ENCODE data around the gene BSCL2. TPM values are rescaled to one million over a fixed set of nuclear protein-coding genes. Genes with fewer than 3 reads are reported as not detected.

The BSCL2 gene
- total RNA-seq, 1 donor from 2014 or later: 34.6 TPM

GRCh38 chr11:62726915-62727164 is 19.6 kb upstream of the BSCL2 start:
- no peak overlapping the region for H2AFZ ChIP-seq (replicated peaks)
- peak overlapping the region; percentile 85 for H3K9ac ChIP-seq
- peaks cover 55% of the 10 kb centered on the region for H3K4me1 Mint-ChIP-seq
- peaks cover 86% of the 10 kb centered on the region for H3K79me2 ChIP-seq (ENCODE audit: low read depth)
- H3K27ac ChIP-seq: peak overlapping the region; percentile 96
- peak overlapping the region; percentile 93 for H3K4me3 Mint-ChIP-seq
- H4K20me1 ChIP-seq (ENCODE audit: low read depth): peaks cover 54% of the 10 kb centered on the region
- H3K36me3 ChIP-seq: peaks cover 21% of the 10 kb centered on the region
- no peaks in the 10 kb centered on the region for H3K9me3 Mint-ChIP-seq
- DNase-seq (ENCODE audit: low spot score): no peak
- H3K27ac Mint-ChIP-seq: no peak overlapping the region
- TF ChIP-seq EZH2 (IDR thresholded peaks at IDR 0.05) (no peak), EZH2phosphoT487 (IDR thresholded peaks at IDR 0.05) (no peak), CTCF (IDR thresholded peaks at IDR 0.05) (peak; percentile 11)
- peak overlapping the region; percentile 79 for H3K4me3 ChIP-seq
- H3K9me3 ChIP-seq (ENCODE audit: low read depth): no peaks in the 10 kb centered on the region
- H3K4me1 ChIP-seq: peaks cover 18% of the 10 kb centered on the region
- peaks cover 31% of the 10 kb centered on the region for H3K36me3 Mint-ChIP-seq
- peaks cover 12% of the 10 kb centered on the region for H3K27me3 Mint-ChIP-seq (ENCODE audit: insufficient read depth, low read depth)
- H3K4me2 ChIP-seq: peak overlapping the region; percentile 95
- H3K27me3 ChIP-seq: no peaks in the 10 kb centered on the region
- peaks cover 58% of the 10 kb centered on the region for H3F3A ChIP-seq (ENCODE audit: low read depth)

- Histone ChIP-seq H3K4me3 (peak overlapping the region; percentile 79), H3K27ac (peak overlapping the region; percentile 96), H4K20me1 (ENCODE audit: low read depth) (peaks cover 54% of the 10 kb centered on the region), H3F3A (ENCODE audit: low read depth) (peaks cover 63% of the 10 kb centered on the region), H3K79me2 (ENCODE audit: low read depth) (peaks cover 86% of the 10 kb centered on the region), H3K4me1 (peaks cover 18% of the 10 kb centered on the region), H3K36me3 (peaks cover 26% of the 10 kb centered on the region), H3K4me2 (peak overlapping the region; percentile 95), H2AFZ (replicated peaks) (no peak overlapping the region), H3K9ac (peak overlapping the region; percentile 85), H3K27me3 (no peaks in the 10 kb centered on the region), H3K9me3 (ENCODE audit: low read depth) (no peaks in the 10 kb centered on the region)
- Mint-ChIP-seq H3K4me3 (peak overlapping the region; percentile 93), H3K4me1 (peaks cover 57% of the 10 kb centered on the region), H3K27me3 (ENCODE audit: insufficient read depth, low read depth) (peaks cover 12% of the 10 kb centered on the region), H3K36me3 (peaks cover 36% of the 10 kb centered on the region), H3K9me3 (no peaks in the 10 kb centered on the region), H3K27ac (peak overlapping the region; percentile 59)
- no peak for DNase-seq (ENCODE audit: low spot score)
- TF ChIP-seq EZH2 (IDR thresholded peaks at IDR 0.05): no peak
- no peak for TF ChIP-seq EZH2phosphoT487 (IDR thresholded peaks at IDR 0.05)
- TF ChIP-seq CTCF (IDR thresholded peaks at IDR 0.05): no peak
Observed at GRCh38 chr11:62726156-62726914, 19.1 kb upstream of the BSCL2 start.

GRCh38 chr11:62725646-62726045 is 18.4 kb upstream of the BSCL2 start:
- H3K36me3 ChIP-seq: peaks cover 32% of the 10 kb centered on the region
- Mint-ChIP-seq H3K4me3 (peak overlapping the region; percentile 93), H3K27me3 (ENCODE audit: insufficient read depth, low read depth) (peaks cover 12% of the 10 kb centered on the region), H3K9me3 (no peaks in the 10 kb centered on the region), H3K4me1 (peaks cover 54% of the 10 kb centered on the region), H3K36me3 (peaks cover 42% of the 10 kb centered on the region), H3K27ac (peak overlapping the region; percentile 59)
- peak overlapping the region; percentile 96 for H3K27ac ChIP-seq
- H3K27me3 ChIP-seq: no peaks in the 10 kb centered on the region
- H3K9me3 ChIP-seq (ENCODE audit: low read depth): no peaks in the 10 kb centered on the region
- peaks cover 86% of the 10 kb centered on the region for H3K79me2 ChIP-seq (ENCODE audit: low read depth)
- TF ChIP-seq EZH2 (IDR thresholded peaks at IDR 0.05) (no peak), EZH2phosphoT487 (IDR thresholded peaks at IDR 0.05) (no peak)
- peaks cover 68% of the 10 kb centered on the region for H3F3A ChIP-seq (ENCODE audit: low read depth)
- H3K4me3 ChIP-seq: peak overlapping the region; percentile 79
- H4K20me1 ChIP-seq (ENCODE audit: low read depth): peaks cover 54% of the 10 kb centered on the region
- H3K9ac ChIP-seq: peak overlapping the region; percentile 85
- H3K4me1 ChIP-seq: peaks cover 18% of the 10 kb centered on the region
- peak overlapping the region; percentile 95 for H3K4me2 ChIP-seq
- no peak overlapping the region for H2AFZ ChIP-seq (replicated peaks)
- no peak for DNase-seq (ENCODE audit: low spot score)

GRCh38 chr11:62724171-62724570 is 16.9 kb upstream of the BSCL2 start:
- Mint-ChIP-seq H3K27ac (no peak overlapping the region), H3K27me3 (ENCODE audit: insufficient read depth, low read depth) (peaks cover 9% of the 10 kb centered on the region), H3K4me3 (peak overlapping the region; percentile 93), H3K9me3 (no peaks in the 10 kb centered on the region), H3K4me1 (peaks cover 46% of the 10 kb centered on the region), H3K36me3 (peaks cover 53% of the 10 kb centered on the region)
- H3K4me3 ChIP-seq: peak overlapping the region; percentile 79
- no peaks in the 10 kb centered on the region for H3K9me3 ChIP-seq (ENCODE audit: low read depth)
- H3K27ac ChIP-seq: peak overlapping the region; percentile 4
- peaks cover 85% of the 10 kb centered on the region for H3K79me2 ChIP-seq (ENCODE audit: low read depth)
- peaks cover 50% of the 10 kb centered on the region for H4K20me1 ChIP-seq (ENCODE audit: low read depth)
- H3K9ac ChIP-seq: peak overlapping the region; percentile 85
- H3K4me1 ChIP-seq: peaks cover 11% of the 10 kb centered on the region
- H3K36me3 ChIP-seq: peaks cover 42% of the 10 kb centered on the region
- H2AFZ ChIP-seq (replicated peaks): no peak overlapping the region
- peak overlapping the region; percentile 95 for H3K4me2 ChIP-seq
- no peaks in the 10 kb centered on the region for H3K27me3 ChIP-seq
- peaks cover 78% of the 10 kb centered on the region for H3F3A ChIP-seq (ENCODE audit: low read depth)
- TF ChIP-seq EZH2 (IDR thresholded peaks at IDR 0.05) (no peak), CTCF (IDR thresholded peaks at IDR 0.05) (no peak)
- no peak for DNase-seq (ENCODE audit: low spot score)
